ENCODE measurements around the gene MSANTD2.

The MSANTD2 gene

GRCh38 chr11:124760205-124760652 is 40.0 kb downstream of the MSANTD2 start:
- no peak for TF ChIP-seq CTCF (IDR thresholded peaks at IDR 0.05; ENCODE audit: insufficient read depth, low read depth, low read length, missing control alignments)
- no peak overlapping the region for H3K4me3 ChIP-seq (ENCODE audit: low read depth, low read length)
- no peak for DNase-seq (ENCODE audit: low read depth)

GRCh38 chr11:124759266-124760204 is 40.7 kb downstream of the MSANTD2 start:
- no peak for TF ChIP-seq CTCF (IDR thresholded peaks at IDR 0.05; ENCODE audit: insufficient read depth, low read depth, low read length, missing control alignments)
- no peak for DNase-seq (ENCODE audit: low read depth)
- no peak overlapping the region for H3K4me3 ChIP-seq (ENCODE audit: low read depth, low read length)

GRCh38 chr11:124758355-124759265 is 41.6 kb downstream of the MSANTD2 start:
- DNase-seq (ENCODE audit: low read depth): peak; percentile 73
- peak; percentile 71 for TF ChIP-seq CTCF (IDR thresholded peaks at IDR 0.05; ENCODE audit: insufficient read depth, low read depth, low read length, missing control alignments)
- no peak overlapping the region for H3K4me3 ChIP-seq (ENCODE audit: low read depth, low read length)

GRCh38 chr11:124757320-124757719 is 42.9 kb downstream of the MSANTD2 start:
- H3K4me3 ChIP-seq (ENCODE audit: low read depth, low read length): no peak overlapping the region
- no peak for TF ChIP-seq CTCF (IDR thresholded peaks at IDR 0.05; ENCODE audit: insufficient read depth, low read depth, low read length, missing control alignments)
- DNase-seq (ENCODE audit: low read depth): no peak

GRCh38 chr11:124756753-124757227 is 43.4 kb downstream of the MSANTD2 start:
- TF ChIP-seq CTCF (IDR thresholded peaks at IDR 0.05; ENCODE audit: insufficient read depth, low read depth, low read length, missing control alignments): no peak
- no peak overlapping the region for H3K4me3 ChIP-seq (ENCODE audit: low read depth, low read length)
- DNase-seq (ENCODE audit: low read depth): no peak

GRCh38 chr11:124756033-124756752 is 44.0 kb downstream of the MSANTD2 start:
- DNase-seq (ENCODE audit: low read depth): no peak
- TF ChIP-seq CTCF (IDR thresholded peaks at IDR 0.05; ENCODE audit: insufficient read depth, low read depth, low read length, missing control alignments): no peak
- H3K4me3 ChIP-seq (ENCODE audit: low read depth, low read length): no peak overlapping the region
